Stimulated activated CD8-positive, alpha-beta memory T cell treated with anti-CD3 and anti-CD28 coated beads, Interleukin-15, amount 100 ng/mL, for 1 hour (primary cell): Measurements from ENCODE around the gene OSBPL3.

Experiments
- DNase-seq: peaks from one replicate; pipeline ENCODE4 v3.0.0-alpha.2; 2020; ENCODE audit warnings: low read depth

Gene OSBPL3

DNA sequence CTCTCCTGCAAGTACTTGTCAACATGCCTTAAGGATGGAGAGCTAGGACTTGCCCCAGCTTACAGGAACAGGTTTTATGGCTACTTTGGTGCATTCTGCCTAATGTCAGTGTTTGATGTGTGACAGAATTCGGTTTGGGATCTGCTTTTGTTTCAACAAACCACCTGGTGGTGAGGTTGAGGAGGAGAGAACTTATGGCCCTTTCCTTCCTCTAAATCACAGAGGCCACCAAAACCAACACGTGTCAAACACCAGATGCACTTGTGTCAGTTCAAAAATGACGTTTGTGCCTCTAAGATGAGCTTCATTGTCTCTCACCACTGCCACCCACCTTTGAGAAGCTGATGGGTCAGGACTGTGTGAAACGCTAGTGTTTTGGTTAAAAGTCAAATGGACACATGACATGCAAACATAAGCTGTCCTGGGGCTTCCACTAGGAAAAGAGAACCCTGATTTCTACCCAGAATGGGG, 83.9 kb downstream of the OSBPL3 start:
- no peak for DNase-seq

DNA sequence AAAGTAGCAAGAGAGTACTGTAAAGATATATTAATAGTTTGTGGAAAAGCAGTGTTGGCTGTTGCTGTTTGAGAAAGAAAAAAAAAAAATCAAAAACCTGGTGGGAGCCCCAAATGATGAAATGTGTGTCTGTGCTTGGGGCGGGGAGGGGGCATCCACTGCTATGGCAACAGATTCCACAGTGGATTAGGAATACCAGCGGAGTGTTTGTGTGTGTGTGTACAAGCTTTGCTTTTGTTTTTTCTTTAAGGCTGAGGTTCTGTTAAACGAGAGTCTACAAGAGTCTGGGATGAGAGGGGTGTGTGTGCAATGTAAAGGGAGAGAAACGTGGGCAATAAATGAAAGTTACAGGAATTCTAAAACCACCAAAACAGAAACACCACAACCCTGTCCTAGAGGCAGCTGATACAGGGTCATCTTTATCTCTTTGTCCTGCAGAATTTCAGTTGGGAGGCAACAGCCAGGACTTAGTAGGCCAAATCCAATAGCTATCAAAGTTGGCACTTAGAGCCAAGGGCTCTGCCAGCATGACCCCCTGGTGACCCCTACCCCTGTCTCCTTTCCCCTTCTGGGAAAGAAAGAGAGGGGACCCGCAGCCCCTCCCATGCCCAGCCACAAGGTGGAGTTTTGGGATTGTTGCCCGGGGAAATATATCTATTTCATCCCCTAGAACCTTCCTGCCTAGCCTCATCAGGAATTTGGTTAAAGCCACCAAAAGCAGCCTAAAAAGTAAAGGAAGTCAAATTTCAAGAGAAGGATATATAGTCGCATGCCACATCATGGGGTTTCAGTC, 85.4 kb downstream of the OSBPL3 start:
- no peak for DNase-seq

DNA sequence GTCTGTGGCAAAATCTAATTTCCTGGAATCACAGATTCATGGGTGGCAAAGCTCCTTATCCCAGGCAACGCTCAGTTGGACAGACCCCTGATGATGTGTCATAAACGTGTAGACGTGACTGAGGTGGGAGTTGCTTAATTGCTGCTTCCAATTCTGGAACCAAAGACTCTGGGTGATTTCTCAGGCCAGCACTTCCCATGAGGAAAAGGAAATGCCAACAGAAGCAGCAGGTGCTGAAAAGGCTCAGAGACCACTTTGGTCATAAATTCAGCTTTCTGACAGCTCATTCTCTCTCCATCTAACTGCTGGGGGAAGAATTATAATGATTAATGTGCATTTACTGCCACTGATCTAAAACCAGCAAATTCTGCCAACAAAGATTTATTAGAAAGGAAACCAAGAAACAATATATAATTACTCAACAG, 88.7 kb downstream of the OSBPL3 start:
- DNase-seq, result no peak

DNA sequence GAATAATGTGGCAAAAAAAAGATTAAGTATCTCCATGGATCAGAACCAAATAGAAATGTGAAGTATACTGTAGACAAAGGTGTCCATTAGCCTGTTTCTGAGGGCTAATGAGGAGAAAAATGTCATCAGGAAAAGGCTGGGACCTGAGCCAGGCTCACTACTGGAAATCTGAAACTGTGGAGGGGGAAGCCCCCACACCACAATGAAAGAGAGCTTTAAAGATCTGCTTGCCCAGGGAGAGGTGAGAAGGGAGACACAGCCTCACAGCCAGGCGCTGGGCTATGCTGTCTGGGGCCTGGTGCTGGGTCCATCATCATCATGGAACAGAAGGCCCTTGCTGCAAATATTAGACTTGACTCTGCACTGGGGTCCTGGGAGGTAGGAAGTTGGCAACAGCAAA, 90.4 kb downstream of the OSBPL3 start:
- no peak for DNase-seq

DNA sequence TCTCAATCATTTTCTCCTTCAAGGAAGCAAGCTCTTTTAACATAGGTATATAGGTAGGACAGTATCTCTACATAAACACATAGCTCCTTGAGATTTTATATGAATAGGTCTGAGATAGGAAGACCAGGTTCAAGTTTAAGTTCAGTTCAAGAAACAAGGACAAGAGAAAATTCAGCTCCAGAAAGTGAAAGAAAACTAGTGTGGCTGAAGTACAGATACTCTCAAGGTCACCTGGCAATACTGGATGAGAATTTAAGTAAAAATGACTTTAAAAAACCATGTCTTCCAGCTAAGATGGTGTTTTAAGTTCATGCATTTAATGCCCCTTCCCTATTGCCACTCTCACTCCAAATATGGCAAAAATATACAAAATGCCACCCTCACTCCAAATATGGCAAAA, 91.3 kb downstream of the OSBPL3 start:
- DNase-seq, result no peak

DNA sequence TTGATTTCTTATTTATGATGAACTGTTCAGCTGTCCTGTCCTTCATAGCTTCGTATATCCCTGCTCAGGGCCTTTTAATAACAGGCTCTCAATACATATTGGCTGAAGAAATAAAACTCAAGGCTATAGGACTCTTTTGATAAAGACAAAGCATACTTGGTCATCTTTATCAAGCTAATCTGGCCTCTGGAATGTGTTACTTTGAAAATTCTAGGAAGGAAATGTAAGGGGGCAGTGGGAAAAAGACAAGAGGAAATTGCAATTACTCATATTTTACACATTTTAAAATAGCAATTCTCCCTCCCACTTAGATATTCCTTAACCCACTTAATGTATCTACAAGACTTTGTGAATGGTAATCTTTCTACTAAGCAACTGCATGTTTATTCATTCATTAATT, 94.3 kb downstream of the OSBPL3 start:
- DNase-seq, result no peak

DNA sequence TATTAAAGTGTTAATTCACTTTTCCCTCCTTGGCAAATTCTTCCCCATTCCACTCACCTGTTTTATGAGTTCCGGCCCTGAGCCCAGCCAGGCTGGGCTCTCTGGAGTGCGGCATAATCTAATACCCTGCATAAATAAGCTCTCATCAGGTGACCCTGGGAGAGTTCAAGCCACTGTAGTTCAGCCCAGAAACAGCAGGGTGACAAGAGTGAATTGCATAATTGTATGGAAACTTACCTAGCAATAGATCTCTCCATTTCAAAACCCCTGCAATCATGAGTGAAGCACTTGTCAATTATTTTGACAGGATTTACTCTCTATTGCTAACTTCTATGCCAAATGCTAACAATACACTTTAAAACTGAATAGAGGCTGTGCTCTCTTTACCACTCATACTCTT, 94.7 kb downstream of the OSBPL3 start:
- no peak for DNase-seq

DNA sequence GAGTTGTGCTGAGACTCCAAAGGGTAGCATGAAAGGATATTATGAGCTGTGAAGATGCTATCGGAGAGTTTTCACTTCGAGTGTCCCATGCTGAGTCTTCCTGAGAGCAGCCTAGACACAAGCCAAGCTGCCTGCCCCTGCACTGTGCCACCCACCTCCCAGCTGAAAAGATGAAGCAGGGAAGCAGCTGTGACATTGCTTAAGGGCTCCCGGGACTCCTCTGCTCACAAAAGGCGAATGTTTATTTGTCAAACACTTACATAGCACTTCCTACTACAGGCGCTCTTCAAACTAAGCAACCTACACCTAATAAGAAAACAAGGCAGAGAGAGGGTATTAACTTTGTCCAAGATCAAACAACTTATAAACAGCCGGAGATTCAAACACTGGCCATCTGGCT, 95.6 kb downstream of the OSBPL3 start:
- DNase-seq, result no peak

DNA sequence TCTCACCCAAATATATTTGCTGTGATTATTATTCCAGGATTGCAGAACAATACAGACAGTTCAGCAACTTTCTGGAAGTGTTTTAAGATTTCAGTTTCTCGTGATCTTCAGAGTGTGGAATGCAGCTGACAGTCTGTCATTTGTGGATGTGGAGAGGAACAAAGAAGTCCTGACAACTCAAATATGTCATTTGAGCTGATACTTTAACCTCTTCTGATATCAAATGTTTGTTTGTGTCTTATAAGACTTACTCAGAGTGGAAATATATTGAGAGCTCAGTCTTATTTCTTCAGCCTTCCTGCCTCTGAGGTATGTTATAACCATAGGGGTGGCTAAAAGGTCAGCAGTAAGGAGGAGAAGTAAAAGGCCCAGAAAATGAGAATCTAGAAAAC, 96.4 kb downstream of the OSBPL3 start:
- DNase-seq, result no peak

DNA sequence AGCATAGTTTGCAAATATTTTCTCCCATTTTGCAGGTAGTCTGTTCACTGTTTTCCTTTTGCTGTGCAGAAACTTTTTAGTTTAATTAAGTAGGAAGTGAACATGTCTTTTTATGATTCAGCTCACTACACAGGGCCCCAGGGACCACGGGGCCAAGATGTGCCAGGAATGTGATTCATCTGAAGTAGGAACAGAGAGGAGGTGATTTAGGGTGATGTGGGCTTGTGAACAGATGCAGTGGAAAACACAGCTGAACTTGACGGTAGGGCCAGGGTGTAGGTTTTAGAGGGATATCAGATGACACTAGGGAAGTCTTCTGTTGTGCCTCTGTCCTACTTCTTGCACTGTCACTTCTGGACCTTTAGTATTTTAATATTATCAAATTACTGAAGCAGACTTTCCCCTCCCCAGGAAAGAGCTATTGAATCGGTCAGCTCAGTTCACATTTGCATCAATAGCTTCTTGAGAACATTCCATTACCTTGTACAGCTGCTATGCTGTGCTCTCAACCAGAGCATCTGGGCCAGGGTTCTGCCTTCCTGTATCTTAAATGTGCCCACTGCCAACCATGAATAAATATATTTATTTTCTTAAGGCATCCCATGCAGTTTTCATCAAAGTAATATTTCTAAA, 96.9 kb downstream of the OSBPL3 start:
- DNase-seq, result no peak

DNA sequence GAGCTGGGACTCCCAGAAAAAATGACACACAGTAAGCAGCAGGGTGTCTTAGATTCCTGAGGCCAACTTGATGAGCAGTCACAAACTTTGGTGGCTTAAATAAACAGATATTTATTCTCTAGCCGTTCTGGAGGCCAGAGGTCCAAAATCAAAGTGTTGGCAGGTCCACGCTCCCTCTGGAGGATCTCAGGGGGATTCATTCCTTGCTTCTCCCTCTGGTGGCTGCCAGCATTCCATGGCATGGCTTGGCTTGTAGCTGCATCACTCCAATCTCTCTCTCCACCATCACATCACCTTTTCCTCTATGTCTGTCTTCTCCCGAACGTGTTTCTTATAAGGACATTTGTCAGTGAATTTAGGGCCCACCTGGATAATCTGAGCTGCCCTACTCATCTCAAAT, 98.4 kb downstream of the OSBPL3 start:
- no peak for DNase-seq

DNA sequence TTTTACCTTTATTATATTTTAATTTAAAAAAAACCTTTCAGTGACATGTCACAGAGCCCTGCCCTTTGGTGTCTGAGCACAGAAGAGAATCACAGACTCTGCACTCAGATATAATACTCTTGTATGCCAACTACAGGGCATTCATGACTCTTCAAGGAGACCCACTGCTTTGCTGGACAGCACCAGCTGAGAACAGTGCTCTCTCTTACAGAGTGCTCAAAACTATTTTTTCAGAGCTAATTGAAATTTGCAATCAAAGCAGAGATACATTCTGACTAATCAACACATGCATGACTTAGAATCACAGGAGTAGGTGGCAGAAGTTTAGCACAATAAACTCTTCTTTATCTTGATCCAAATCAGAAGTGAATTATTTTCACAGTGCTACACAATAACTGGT, 99.1 kb downstream of the OSBPL3 start:
- DNase-seq, result no peak

DNA sequence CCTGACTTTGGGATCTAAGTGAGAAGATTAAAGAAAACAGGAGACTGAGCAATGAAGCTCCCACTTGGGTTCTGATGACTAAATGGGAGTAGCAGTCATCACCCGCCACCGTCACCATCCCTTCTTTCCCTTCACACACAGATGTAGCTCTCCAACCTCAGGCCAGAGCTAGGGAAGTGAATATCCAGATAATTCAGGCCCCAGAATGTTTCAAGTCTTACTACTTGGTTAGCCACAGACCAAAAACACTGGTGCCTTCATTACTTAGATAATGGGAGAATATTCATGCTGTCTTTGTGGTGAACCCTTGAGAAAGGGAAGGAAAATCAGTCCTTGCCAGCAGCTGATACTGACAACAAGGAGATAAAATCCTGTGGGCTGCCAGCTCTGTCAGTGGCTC, 100.7 kb downstream of the OSBPL3 start:
- DNase-seq, result no peak

DNA sequence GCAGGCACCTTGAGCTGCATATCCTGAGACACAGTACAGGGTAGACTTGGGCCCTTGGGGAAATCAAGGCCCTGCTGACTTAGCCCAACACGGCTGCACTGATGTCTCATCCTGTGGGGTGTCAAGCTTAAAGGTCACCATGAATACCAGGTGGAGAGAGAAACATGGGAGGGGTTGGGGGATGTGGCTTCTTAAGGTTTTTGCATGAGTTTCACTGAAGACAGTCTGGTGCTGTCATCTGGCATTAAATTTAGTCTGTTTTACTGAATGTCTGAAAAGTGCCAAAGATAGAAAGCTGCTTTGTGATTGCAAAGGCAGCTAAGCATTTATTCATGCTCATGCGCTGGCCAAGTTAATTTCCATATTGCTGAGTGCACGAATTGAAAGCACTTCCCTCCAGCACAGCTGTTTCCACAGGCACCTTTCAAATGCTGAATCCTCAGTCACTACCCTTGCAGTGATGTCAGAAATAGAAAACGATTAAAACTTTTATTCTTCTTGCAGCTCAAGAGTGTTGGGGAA, 102.1 kb downstream of the OSBPL3 start:
- no peak for DNase-seq

DNA sequence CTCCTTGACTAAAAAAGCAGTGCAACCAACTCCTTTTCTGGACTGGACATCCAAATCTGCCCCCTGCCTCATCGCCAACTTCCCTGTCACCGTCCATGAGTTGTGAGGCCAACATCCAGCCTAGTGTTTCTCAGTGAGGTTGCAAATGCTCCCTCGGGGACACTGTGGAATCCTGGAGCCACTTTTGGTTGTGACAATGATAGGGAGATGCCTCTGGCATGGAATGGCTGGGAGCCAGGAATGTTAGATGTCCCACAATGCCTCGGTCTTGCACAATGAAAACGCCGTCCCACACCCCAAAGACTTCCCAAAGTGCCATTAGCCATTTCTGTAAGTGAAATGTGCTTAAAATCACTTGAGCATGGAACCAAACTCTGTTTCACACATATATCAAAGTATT, 105.2 kb downstream of the OSBPL3 start:
- DNase-seq, result no peak

DNA sequence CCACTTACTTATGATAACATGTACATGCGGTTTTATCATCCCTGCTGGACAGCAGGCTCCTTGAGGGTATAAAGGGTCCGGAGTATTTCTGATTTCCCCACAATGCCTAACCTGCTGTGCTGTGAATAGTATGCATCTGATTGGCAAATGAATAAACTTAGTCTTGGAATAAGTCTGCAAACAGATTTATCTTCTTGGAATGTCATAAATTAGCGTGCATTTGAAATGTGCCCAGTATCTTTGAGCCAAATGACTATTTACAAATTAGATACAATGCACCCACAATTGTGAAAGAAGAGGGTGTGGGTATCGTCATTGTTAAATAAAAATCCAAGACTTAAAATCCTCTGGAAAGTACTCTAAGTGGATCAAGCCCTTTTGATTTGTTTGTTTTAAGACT, 106.0 kb downstream of the OSBPL3 start:
- DNase-seq, result no peak

DNA sequence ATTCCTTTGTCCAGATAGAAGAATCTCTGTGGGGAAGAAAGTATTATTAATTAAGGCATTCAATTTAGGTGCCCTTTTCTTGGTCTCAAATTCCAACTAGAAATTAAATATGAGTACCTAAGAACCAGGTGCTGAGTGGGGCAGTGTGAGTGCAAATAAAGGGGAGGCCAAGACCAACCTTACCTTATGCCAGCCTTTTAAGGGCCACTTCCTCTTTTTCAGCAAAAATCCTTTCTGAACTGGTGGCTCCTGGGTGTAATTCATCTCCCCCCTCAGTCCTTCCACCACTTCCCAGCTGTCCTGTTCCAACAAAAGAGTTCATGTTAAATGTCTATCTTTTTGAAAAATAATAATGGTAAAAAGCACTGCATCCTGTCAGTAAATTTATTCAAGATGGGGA, 108.2 kb downstream of the OSBPL3 start:
- DNase-seq, result no peak

DNA sequence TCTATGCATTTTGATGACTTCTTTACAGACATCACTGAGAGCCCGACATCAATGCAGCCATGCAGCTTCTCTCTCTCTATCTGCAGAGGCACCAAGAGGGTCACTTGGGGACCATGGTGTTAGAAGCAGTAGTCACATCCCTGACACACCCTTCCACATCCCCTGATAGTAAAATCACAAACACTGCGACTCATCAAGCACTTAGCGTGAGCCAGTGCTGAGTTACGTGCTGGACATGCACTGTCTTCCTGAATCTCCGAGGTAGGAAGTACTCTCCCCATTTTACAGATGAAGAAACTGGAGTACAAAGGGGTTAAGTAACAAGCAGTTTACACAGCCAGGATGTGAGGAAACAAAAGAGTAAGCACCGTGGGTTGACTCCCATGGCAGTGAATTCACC, 109.2 kb downstream of the OSBPL3 start:
- DNase-seq, result no peak

DNA sequence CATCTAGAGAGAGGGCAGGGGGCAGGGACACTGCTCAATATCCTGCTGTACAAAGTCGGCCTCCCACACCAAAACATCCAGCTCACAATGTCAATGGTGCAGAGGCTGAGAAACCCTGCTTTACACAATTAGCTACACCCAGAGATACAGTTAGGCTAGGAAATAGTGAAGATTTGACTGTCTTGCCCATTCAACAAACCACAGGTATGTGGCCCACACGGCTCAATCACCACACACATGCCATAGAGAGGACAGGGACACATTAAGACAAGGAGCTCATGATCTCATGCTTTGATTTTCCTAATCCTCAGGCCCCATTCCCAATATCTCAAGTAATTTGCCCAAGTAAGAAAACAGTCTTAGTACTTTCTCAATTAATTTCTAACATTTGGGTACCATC, 110.4 kb downstream of the OSBPL3 start:
- no peak for DNase-seq

DNA sequence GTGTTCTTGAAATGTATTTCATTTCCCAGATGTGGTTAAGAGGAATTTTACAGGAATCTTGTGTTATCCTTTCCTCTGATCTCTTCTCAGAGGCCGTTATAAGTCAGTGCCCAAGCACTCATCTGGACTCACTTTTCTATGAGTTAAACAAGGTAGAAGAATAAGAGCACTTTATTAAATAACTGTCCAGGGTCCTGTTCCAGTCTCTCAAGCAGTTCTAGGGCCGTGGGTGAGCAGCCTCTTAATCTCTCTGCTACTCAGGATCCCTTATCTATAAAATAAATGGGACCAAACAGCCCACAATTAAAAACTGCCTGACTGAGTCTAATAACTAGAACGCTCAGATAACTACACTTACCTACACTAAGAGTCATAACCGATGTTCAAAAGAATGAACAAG, 111.2 kb downstream of the OSBPL3 start:
- no peak for DNase-seq

DNA sequence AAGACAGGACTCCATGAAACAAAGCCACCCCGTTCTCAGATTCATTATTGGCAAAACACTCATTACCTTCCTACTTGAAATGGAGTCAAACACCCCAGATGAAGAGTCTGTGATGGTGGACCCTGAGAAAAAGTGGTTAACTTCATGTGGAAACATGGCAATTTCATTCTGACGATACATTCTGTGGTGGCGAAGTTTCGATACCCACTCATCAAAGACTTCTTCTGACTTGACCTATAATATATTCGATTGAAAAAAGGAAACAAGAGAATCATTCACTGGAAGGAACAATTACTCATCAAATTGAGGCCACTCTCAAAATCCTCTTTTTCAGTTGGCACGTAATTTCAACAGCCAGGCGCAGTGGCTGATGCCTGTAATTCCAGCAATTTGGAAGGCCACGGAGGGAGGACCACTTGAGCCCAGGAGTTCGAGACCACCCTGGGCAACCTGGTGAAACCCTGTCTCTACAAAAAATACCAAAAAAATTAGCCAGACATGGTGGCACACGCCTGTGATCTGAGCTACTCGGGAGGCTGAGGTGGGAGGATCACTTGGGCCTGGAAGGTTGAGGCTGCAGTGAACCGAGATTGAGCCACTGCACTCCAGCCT, 113.9 kb downstream of the OSBPL3 start:
- no peak for DNase-seq

DNA sequence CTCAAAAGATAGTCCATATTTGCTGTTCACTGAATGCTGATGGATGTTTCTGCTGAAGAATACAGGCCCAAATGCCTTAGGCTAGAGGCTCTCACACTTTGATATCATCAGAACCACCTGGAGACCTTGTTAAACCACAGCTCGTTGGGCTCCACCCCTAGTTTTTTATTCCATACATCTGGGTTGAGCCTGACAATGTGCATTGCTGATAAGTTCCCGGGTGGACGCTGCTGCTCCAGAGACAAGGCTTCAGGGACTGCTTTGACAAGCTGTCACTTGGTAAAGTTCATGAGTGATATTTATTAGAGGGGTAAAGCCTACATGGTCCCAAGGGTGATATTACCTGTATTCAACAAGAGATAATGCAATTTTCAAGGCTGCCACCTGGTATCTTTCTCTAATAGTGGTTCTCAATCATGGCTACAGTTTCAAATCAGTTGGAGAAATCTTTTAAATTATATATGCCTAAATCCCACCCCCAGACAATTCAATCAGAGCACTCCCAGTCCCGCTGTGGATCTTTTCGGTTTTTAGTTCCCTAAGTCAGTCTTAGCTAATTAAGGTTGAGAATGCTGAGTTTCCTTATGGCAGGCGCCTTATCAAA, 115.7 kb downstream of the OSBPL3 start:
- no peak for DNase-seq

DNA sequence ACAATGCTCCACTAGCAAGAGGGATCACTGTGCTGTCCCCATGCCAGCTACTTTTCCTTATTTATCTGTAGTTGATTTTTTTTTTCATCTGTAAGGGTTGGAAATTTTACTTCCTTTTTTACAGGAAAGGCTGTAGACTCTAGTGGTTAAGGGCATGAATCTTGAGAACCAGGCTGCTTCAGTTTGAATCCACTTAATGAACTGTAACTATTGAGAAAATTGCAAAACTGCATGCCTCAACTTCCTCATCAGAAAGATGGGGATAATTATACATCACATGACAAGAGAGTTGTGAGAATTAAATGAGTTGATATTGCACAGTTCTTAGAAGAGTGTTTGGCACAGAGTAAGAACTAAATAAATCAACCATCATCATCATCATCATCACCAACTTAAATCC, 116.4 kb downstream of the OSBPL3 start:
- no peak for DNase-seq
